WTC11 (cell line): ENCODE results near the gene SUPT3H. TPM values are rescaled to one million over a fixed set of nuclear protein-coding genes. Genes with fewer than 3 reads are reported as not detected.

ENCODE experiments used
- ATAC-seq: fragments of 200-7000 bp; cut with Tn5 transposase; 2 replicates; pipeline ENCODE4 v1.10.0; 2021; ENCODE audit warnings: mild to moderate bottlenecking, moderate library complexity
- CTCF ChIA-PET: fragments of 300-600 bp; sonication (Branson Sonifier 250); formaldehyde crosslinking; loops from one replicate; lab custom pipeline; 2021; ENCODE audit warnings: antibody characterized with exemption; lab: Charles Lee
- POLR2A ChIA-PET: fragments of 350-600 bp; sonication (Branson Sonifier 250); formaldehyde crosslinking; loops from one replicate; lab custom pipeline; 2021; ENCODE audit warnings: antibody characterized with exemption; lab: Charles Lee
- DNase-seq: peaks from one replicate; pipeline ENCODE4 v3.0.0; 2021; ENCODE audit warnings: low spot score
- H3K27ac Mint-ChIP-seq: 2 replicates; pipeline ENCODE4 v1.8.0; 2021; ENCODE audit warnings: mixed read lengths
- H3K27me3 Mint-ChIP-seq: 2 replicates; pipeline ENCODE4 v1.8.0; 2021; ENCODE audit warnings: low read depth, mild to moderate bottlenecking, moderate library complexity, mixed read lengths
- H3K36me3 Mint-ChIP-seq: 2 replicates; pipeline ENCODE4 v1.8.0; 2021; ENCODE audit warnings: mixed read lengths
- H3K4me1 Mint-ChIP-seq: 2 replicates; pipeline ENCODE4 v1.8.0; 2022; ENCODE audit warnings: mixed read lengths
- H3K4me3 Mint-ChIP-seq: 2 replicates; pipeline ENCODE4 v1.8.0; 2021; ENCODE audit warnings: mild to moderate bottlenecking, moderate library complexity, mixed read lengths
- H3K9me3 Mint-ChIP-seq: 2 replicates; pipeline ENCODE4 v1.8.0; 2021; ENCODE audit warnings: mixed read lengths
- ATF3 ChIP-seq: sonication (generic); formaldehyde crosslinking; conservative IDR thresholded peaks from 2 replicates; pipeline ENCODE4 v1.8.1; 2022; ENCODE audit warnings: mild to moderate bottlenecking, missing genetic modification reagents
- CREM ChIP-seq: sonication (generic); formaldehyde crosslinking; IDR thresholded peaks from 2 replicates; pipeline ENCODE4 v1.8.1; 2022; ENCODE audit warnings: mild to moderate bottlenecking, missing genetic modification reagents, moderate library complexity
- HMGA2 ChIP-seq: fragments of 250-450 bp; sonication (Bioruptor Pico); IDR thresholded peaks from 2 replicates; pipeline ENCODE4 v1.4.0; 2021; ENCODE audit warnings: mild to moderate bottlenecking, moderate library complexity
- IRF2 ChIP-seq: sonication (generic); formaldehyde crosslinking; IDR thresholded peaks from 2 replicates; pipeline ENCODE4 v1.8.0; 2022; ENCODE audit warnings: low read depth, missing genetic modification reagents, borderline replicate concordance
- NR3C1 ChIP-seq: sonication (generic); formaldehyde crosslinking; conservative IDR thresholded peaks from 2 replicates; pipeline ENCODE4 v1.8.1; 2023; ENCODE audit warnings: low read depth, mild to moderate bottlenecking, missing genetic modification reagents
- SMAD3 ChIP-seq: sonication (generic); formaldehyde crosslinking; IDR thresholded peaks from 2 replicates; pipeline ENCODE4 v1.8.0; 2022; ENCODE audit warnings: missing genetic modification reagents, mild to moderate bottlenecking, borderline replicate concordance
- SMAD4 ChIP-seq: sonication (generic); formaldehyde crosslinking; IDR thresholded peaks from 2 replicates; pipeline ENCODE4 v1.8.0; 2022; ENCODE audit warnings: mild to moderate bottlenecking, missing genetic modification reagents
- SP1 ChIP-seq: sonication (generic); formaldehyde crosslinking; conservative IDR thresholded peaks from 2 replicates; pipeline ENCODE4 v1.8.1; 2022; ENCODE audit warnings: missing genetic modification reagents
- ZNF232 ChIP-seq: sonication (generic); formaldehyde crosslinking; IDR thresholded peaks from 2 replicates; pipeline ENCODE4 v1.8.0; 2022; ENCODE audit warnings: mild to moderate bottlenecking, missing genetic modification reagents
- ZNF423 ChIP-seq: fragments of 250-450 bp; sonication (Bioruptor Pico); IDR thresholded peaks from 2 replicates; pipeline ENCODE4 v2.1.2; 2022; ENCODE audit warnings: mild to moderate bottlenecking, moderate library complexity
- total RNA-seq: library from RNA; stranded (reverse); gene quantifications from 3 replicates; pipeline ENCODE4 v1.2.3, GENCODE V29; 2021
- TF ChIP-seq, protein P1 (sequence below): fragments of 250-450 bp; sonication (Bioruptor Pico); IDR thresholded peaks from 2 replicates; pipeline ENCODE4 v1.9.0; 2021; ENCODE audit warnings: mild to moderate bottlenecking
- TF ChIP-seq, protein P2 (sequence below): fragments of 250-450 bp; sonication (Bioruptor Pico); IDR thresholded peaks from 2 replicates; pipeline ENCODE4 v2.1.2; 2022; ENCODE audit warnings: mild to moderate bottlenecking, moderate library complexity
- TF ChIP-seq, protein P3 (sequence below): sonication (generic); formaldehyde crosslinking; IDR thresholded peaks from 2 replicates; pipeline ENCODE4 v1.8.0; 2022; ENCODE audit warnings: missing genetic modification reagents
- TF ChIP-seq, protein P4 (sequence below): sonication (generic); formaldehyde crosslinking; IDR thresholded peaks from 2 replicates; pipeline ENCODE4 v1.8.0; 2022; ENCODE audit warnings: mild to moderate bottlenecking, missing genetic modification reagents

SUPT3H gene
- total RNA-seq, 1 experiment from 2014 or later = 15.3 TPM

- TF ChIP-seq, protein P1, sequence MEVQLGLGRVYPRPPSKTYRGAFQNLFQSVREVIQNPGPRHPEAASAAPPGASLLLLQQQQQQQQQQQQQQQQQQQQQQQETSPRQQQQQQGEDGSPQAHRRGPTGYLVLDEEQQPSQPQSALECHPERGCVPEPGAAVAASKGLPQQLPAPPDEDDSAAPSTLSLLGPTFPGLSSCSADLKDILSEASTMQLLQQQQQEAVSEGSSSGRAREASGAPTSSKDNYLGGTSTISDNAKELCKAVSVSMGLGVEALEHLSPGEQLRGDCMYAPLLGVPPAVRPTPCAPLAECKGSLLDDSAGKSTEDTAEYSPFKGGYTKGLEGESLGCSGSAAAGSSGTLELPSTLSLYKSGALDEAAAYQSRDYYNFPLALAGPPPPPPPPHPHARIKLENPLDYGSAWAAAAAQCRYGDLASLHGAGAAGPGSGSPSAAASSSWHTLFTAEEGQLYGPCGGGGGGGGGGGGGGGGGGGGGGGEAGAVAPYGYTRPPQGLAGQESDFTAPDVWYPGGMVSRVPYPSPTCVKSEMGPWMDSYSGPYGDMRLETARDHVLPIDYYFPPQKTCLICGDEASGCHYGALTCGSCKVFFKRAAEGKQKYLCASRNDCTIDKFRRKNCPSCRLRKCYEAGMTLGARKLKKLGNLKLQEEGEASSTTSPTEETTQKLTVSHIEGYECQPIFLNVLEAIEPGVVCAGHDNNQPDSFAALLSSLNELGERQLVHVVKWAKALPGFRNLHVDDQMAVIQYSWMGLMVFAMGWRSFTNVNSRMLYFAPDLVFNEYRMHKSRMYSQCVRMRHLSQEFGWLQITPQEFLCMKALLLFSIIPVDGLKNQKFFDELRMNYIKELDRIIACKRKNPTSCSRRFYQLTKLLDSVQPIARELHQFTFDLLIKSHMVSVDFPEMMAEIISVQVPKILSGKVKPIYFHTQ (CRISPR knock-in tag) = no peak
- TF ChIP-seq IRF2 (CRISPR knock-in tag) (no peak), HMGA2 (CRISPR knock-in tag) (no peak), NR3C1 (CRISPR knock-in tag) (no peak), SMAD3 (no peak), ATF3 (CRISPR knock-in tag) (no peak)
- TF ChIP-seq, protein P2, sequence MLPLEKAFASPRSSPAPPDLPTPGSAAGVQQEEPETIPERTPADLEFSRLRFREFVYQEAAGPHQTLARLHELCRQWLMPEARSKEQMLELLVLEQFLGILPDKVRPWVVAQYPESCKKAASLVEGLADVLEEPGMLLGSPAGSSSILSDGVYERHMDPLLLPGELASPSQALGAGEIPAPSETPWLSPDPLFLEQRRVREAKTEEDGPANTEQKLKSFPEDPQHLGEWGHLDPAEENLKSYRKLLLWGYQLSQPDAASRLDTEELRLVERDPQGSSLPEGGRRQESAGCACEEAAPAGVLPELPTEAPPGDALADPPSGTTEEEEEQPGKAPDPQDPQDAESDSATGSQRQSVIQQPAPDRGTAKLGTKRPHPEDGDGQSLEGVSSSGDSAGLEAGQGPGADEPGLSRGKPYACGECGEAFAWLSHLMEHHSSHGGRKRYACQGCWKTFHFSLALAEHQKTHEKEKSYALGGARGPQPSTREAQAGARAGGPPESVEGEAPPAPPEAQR (CRISPR knock-in tag) = no peak
Measured at GRCh38 chr6:45423111-45423823, 45.5 kb upstream of the SUPT3H start (continued).

DNA sequence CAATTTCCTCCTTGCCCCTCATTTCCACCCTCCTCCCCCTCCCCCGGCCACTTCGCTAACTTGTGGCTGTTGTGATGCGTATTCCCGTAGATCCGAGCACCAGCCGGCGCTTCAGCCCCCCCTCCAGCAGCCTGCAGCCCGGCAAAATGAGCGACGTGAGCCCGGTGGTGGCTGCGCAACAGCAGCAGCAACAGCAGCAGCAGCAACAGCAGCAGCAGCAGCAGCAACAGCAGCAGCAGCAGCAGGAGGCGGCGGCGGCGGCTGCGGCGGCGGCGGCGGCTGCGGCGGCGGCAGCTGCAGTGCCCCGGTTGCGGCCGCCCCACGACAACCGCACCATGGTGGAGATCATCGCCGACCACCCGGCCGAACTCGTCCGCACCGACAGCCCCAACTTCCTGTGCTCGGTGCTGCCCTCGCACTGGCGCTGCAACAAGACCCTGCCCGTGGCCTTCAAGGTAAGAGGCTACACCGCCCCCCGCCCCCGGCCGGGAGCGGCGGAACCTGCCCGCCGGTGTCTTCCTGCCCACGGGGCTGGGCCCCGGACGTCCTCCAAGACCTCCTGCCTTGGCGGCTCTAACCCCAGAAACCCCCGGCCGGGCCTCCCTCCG lies 44.9 kb upstream of the SUPT3H start:
- Mint-ChIP-seq H3K27me3 (peaks cover 88% of the 10 kb centered on the region), H3K36me3 (no peaks in the 10 kb centered on the region), H3K27ac (no peak overlapping the region), H3K4me1 (peaks cover 33% of the 10 kb centered on the region), H3K9me3 (no peaks in the 10 kb centered on the region), H3K4me3 (peak overlapping the region; percentile 87)
- DNase-seq = peak; percentile 53
- POLR2A ChIA-PET = interaction anchor here (0.5 to 0.7 kb wide), 2 partner anchors 303 to 651 kb away, joined by 3 to 7 read pairs; no protein-coding TSS in a partner anchor
- ATAC-seq = peak; percentile 20
- TF ChIP-seq ZNF232 (CRISPR knock-in tag) (0 out of 2 replicates have a peak, but pooled peaks have one; percentile 27), CREM (CRISPR knock-in tag) (no peak)
- TF ChIP-seq, protein P3, sequence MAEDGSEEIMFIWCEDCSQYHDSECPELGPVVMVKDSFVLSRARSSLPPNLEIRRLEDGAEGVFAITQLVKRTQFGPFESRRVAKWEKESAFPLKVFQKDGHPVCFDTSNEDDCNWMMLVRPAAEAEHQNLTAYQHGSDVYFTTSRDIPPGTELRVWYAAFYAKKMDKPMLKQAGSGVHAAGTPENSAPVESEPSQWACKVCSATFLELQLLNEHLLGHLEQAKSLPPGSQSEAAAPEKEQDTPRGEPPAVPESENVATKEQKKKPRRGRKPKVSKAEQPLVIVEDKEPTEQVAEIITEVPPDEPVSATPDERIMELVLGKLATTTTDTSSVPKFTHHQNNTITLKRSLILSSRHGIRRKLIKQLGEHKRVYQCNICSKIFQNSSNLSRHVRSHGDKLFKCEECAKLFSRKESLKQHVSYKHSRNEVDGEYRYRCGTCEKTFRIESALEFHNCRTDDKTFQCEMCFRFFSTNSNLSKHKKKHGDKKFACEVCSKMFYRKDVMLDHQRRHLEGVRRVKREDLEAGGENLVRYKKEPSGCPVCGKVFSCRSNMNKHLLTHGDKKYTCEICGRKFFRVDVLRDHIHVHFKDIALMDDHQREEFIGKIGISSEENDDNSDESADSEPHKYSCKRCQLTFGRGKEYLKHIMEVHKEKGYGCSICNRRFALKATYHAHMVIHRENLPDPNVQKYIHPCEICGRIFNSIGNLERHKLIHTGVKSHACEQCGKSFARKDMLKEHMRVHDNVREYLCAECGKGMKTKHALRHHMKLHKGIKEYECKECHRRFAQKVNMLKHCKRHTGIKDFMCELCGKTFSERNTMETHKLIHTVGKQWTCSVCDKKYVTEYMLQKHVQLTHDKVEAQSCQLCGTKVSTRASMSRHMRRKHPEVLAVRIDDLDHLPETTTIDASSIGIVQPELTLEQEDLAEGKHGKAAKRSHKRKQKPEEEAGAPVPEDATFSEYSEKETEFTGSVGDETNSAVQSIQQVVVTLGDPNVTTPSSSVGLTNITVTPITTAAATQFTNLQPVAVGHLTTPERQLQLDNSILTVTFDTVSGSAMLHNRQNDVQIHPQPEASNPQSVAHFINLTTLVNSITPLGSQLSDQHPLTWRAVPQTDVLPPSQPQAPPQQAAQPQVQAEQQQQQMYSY (CRISPR knock-in tag) = 0 out of 2 replicates have a peak, but pooled peaks have one; percentile 24
- CTCF ChIA-PET = no interaction called here

GRCh38 chr6:45421709-45422502 lies 44.2 kb upstream of the SUPT3H start:
- ATAC-seq (peak; percentile 9), DNase-seq (peak; percentile 45)
- no peaks in the 10 kb centered on the region for H3K36me3 Mint-ChIP-seq
- CTCF ChIA-PET = interaction anchor here (1.2 to 1.3 kb wide), 2 partner anchors 79 to 767 kb away, joined by 3 read pairs; no protein-coding TSS in a partner anchor
- TF ChIP-seq IRF2 (CRISPR knock-in tag) = no peak
- TF ChIP-seq SMAD4 (CRISPR knock-in tag) = no peak
- TF ChIP-seq, protein P4, sequence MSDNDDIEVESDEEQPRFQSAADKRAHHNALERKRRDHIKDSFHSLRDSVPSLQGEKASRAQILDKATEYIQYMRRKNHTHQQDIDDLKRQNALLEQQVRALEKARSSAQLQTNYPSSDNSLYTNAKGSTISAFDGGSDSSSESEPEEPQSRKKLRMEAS (CRISPR knock-in tag) = peak; percentile 33; the same call in 1 of the 2 replicates
- peak; percentile 30; the same call in 1 of the 2 replicates for TF ChIP-seq ZNF423 (CRISPR knock-in tag)
- TF ChIP-seq SP1 (CRISPR knock-in tag) = 0 out of 2 replicates have a peak, but pooled peaks have one; percentile 19
- POLR2A ChIA-PET = interaction anchor here (0.5 to 1.4 kb wide), 3 partner anchors 304 to 792 kb away, joined by 3 to 7 read pairs (median 4); no protein-coding TSS in a partner anchor
- no peaks in the 10 kb centered on the region for H3K9me3 Mint-ChIP-seq
- H3K4me3 Mint-ChIP-seq = peak overlapping the region; percentile 92
- peaks cover 95% of the 10 kb centered on the region for H3K27me3 Mint-ChIP-seq
- peaks cover 33% of the 10 kb centered on the region for H3K4me1 Mint-ChIP-seq
- no peak overlapping the region for H3K27ac Mint-ChIP-seq
